K562 (cell line): Measurements from ENCODE around the gene PPFIA1. TPM values are rescaled to one million over a fixed set of nuclear protein-coding genes. Genes with fewer than 3 reads are reported as not detected.

ENCODE experiments used
- ATAC-seq: fragments of 200-7000 bp; cut with Tn5 transposase; 3 replicates; pipeline ENCODE4 v1.9.1; 2020; ENCODE audit warnings: moderate library complexity
- BruUV-seq: library from RNA; stranded (reverse); fragments of 400-500 nt; replicated peaks from 2 replicates; lab custom pipeline; 2021; lab: Mats Ljungman, UMichigan
- CTCF ChIA-PET: fragments of 300-600 bp; formaldehyde crosslinking; extraction: SDS; loops from one replicate; lab custom pipeline; 2021; ENCODE audit warnings: low intra/inter-chr PET ratio; lab: Yijun Ruan, JAX
- POLR2A ChIA-PET: fragments of 300-600, 350-650 bp; sonication (Branson Sonifier 250); formaldehyde crosslinking; extraction: SDS; loops from one replicate; lab custom pipeline; 2021; ENCODE audit warnings: antibody characterized with exemption, inconsistent platforms; lab: Yijun Ruan, JAX
- DNase-seq, 4 experiments: peaks; one replicate each; pipeline versions ENCODE4 v3.0.0 to v3.0.0-alpha.2; 2011 to 2018; ENCODE audit warnings: low spot score in 3 of 4, mixed read lengths in 3 of 4; ENCODE audit errors: extremely low read depth in 1 of 4
- FAIRE-seq: peaks from 2 replicates; lab custom pipeline; 2011; peaks lifted over from hg19 to GRCh38; lab: Jason Lieb, UNC
- H2AFZ ChIP-seq: 2 replicates; pipeline ENCODE4 v1.6.0; 2011; ENCODE audit warnings: low read depth, low read length, control low read depth, inconsistent platforms
- H3K27ac ChIP-seq: fragments of 200-600 bp; 3 replicates; pipeline ENCODE4 v1.8.0; 2011; ENCODE audit warnings: low read depth, mild to moderate bottlenecking, control low read depth, inconsistent platforms, low read length, moderate library complexity, mixed read lengths; ENCODE audit errors: extremely low read depth
- H3K27me3 ChIP-seq, 2 experiments: fragments of 300-600 bp in 1 of 2; 2 replicates in 1 of 2; 3 replicates in 1 of 2; pipeline versions ENCODE4 v1.6.0 to v1.8.0; 2011; ENCODE audit warnings: inconsistent platforms in 2 of 2, low read length in 2 of 2, mild to moderate bottlenecking in 1 of 2, mixed read lengths in 1 of 2, moderate library complexity in 1 of 2; ENCODE audit not compliant: control insufficient read depth in 2 of 2, insufficient read depth in 2 of 2
- H3K36me3 ChIP-seq: fragments of 300-600 bp; 3 replicates; pipeline ENCODE4 v1.8.0; 2011; ENCODE audit warnings: mild to moderate bottlenecking, low read length, inconsistent platforms; ENCODE audit not compliant: control insufficient read depth, insufficient read depth
- H3K4me1 ChIP-seq, 2 experiments: fragments of 200-600 bp in 1 of 2; replicated peaks in 1 of 2; 2 replicates in 1 of 2; 3 replicates in 1 of 2; pipeline versions ENCODE4 v1.5.1 to v1.8.0; 2011; ENCODE audit warnings: inconsistent platforms in 2 of 2, low read length in 2 of 2, mild to moderate bottlenecking in 1 of 2, mixed read lengths in 1 of 2, moderate library complexity in 1 of 2; ENCODE audit not compliant: control insufficient read depth in 2 of 2, insufficient read depth in 2 of 2
- H3K4me2 ChIP-seq: 2 replicates; pipeline ENCODE4 v1.6.1; 2011; ENCODE audit warnings: low read length, control low read depth, inconsistent platforms, mixed read lengths; ENCODE audit not compliant: insufficient read depth
- H3K4me3 ChIP-seq: fragments of 200-600 bp; sonication (generic), shearing (Covaris generic); 2 replicates; pipeline ENCODE4 v1.5.1; 2016; ENCODE audit warnings: control low read depth, inconsistent platforms
- H3K79me2 ChIP-seq: fragments of 200-600 bp; 3 replicates; pipeline ENCODE4 v1.8.0; 2011; ENCODE audit warnings: low read length, inconsistent platforms; ENCODE audit not compliant: control insufficient read depth, insufficient read depth
- H3K9ac ChIP-seq, 2 experiments: 2 replicates each; pipeline versions ENCODE4 v1.6.0 to v1.6.1; 2011; ENCODE audit warnings: low read depth in 2 of 2, low read length in 2 of 2, control low read depth in 1 of 2, inconsistent platforms in 1 of 2, mild to moderate bottlenecking in 1 of 2, mixed read lengths in 1 of 2; ENCODE audit not compliant: insufficient read depth in 1 of 2
- H3K9me1 ChIP-seq: one replicate; pipeline ENCODE4 v1.6.0; 2011; ENCODE audit warnings: inconsistent platforms, mild to moderate bottlenecking, low read length, moderate library complexity; ENCODE audit not compliant: control insufficient read depth, insufficient read depth
- H3K9me3 ChIP-seq: replicated peaks from 2 replicates; pipeline ENCODE4 v1.5.1; 2011; ENCODE audit warnings: low read depth, low read length, inconsistent platforms; ENCODE audit not compliant: control insufficient read depth, insufficient read depth
- H4K20me1 ChIP-seq: replicated peaks from 2 replicates; pipeline ENCODE4 v1.6.1; 2011; ENCODE audit warnings: low read length, inconsistent platforms, mixed read lengths; ENCODE audit not compliant: control insufficient read depth, insufficient read depth
- BRF1 ChIP-seq: IDR thresholded peaks from 3 replicates; pipeline ENCODE4 v1.6.1; 2011; ENCODE audit warnings: borderline replicate concordance, mild to moderate bottlenecking; ENCODE audit not compliant: insufficient read length; ENCODE audit errors: extremely low read depth
- CBX8 ChIP-seq: fragments of 200-600 bp; sonication (generic); IDR thresholded peaks from 2 replicates; pipeline ENCODE4 v1.6.1; 2012; ENCODE audit warnings: borderline replicate concordance, mixed run types, low read depth, mild to moderate bottlenecking, moderate library complexity, mixed read lengths, low read length, control low read depth, inconsistent platforms; ENCODE audit not compliant: poor library complexity, severe bottlenecking; ENCODE audit errors: extremely low read depth
- CC2D1A ChIP-seq: fragments of 450-650 bp; IDR thresholded peaks from 2 replicates; pipeline ENCODE4 v1.6.1; 2017; ENCODE audit warnings: mild to moderate bottlenecking
- EGR1 ChIP-seq: fragments of 450-650 bp; conservative IDR thresholded peaks from 2 replicates; pipeline ENCODE4 v1.6.1; 2017; ENCODE audit warnings: mild to moderate bottlenecking
- ERF ChIP-seq: fragments of 450-650 bp; formaldehyde crosslinking; IDR thresholded peaks from 2 replicates; pipeline ENCODE4 v1.4.0; 2020; ENCODE audit warnings: mild to moderate bottlenecking, mixed read lengths
- MTF1 ChIP-seq: fragments of 250-450 bp; sonication (Bioruptor Pico); IDR thresholded peaks from 2 replicates; pipeline ENCODE4 v1.9.0; 2021; ENCODE audit warnings: moderate library complexity, mild to moderate bottlenecking, inconsistent platforms, borderline replicate concordance
- PRPF4 ChIP-seq: fragments of 200-400 bp; formaldehyde crosslinking; IDR thresholded peaks from one replicate; pipeline ENCODE4 v1.6.1; 2017; ENCODE audit warnings: low read length, low read depth, mild to moderate bottlenecking; ENCODE audit not compliant: insufficient read depth, poor library complexity, severe bottlenecking
- YBX1 ChIP-seq: fragments of 450-650 bp; IDR thresholded peaks from 2 replicates; pipeline ENCODE4 v1.7.1; 2016; ENCODE audit warnings: mild to moderate bottlenecking
- ZEB2 ChIP-seq: fragments of 450-650 bp; IDR thresholded peaks from 2 replicates; pipeline ENCODE4 v1.6.1; 2016
- ZNF347 ChIP-seq: fragments of 450-650 bp; formaldehyde crosslinking; IDR thresholded peaks from 2 replicates; pipeline ENCODE4 v1.4.0; 2020; ENCODE audit warnings: low read depth, mild to moderate bottlenecking, moderate library complexity
- ZNF408 ChIP-seq: fragments of 250-450 bp; sonication (Bioruptor Pico); IDR thresholded peaks from 2 replicates; pipeline ENCODE4 v1.4.0; 2020; ENCODE audit warnings: low read depth, mild to moderate bottlenecking, moderate library complexity
- ZNF551 ChIP-seq: fragments of 250-450 bp; sonication (Bioruptor Pico); IDR thresholded peaks from 2 replicates; pipeline ENCODE4 v1.5.0; 2021; ENCODE audit warnings: mild to moderate bottlenecking, moderate library complexity
- WGBS: fragments of 100-300 bp; shearing (Covaris generic); methylation state at CpG from one replicate; pipeline ENCODE4 v1.1.6; 2016; ENCODE audit warnings: low coverage, mixed read lengths; ENCODE audit not compliant: insufficient coverage; ENCODE audit errors: missing lambda C conversion rate; 5-methylcytosine and 5-hydroxymethylcytosine counted together
- in situ Hi-C: fragments of 300-500 bp; cut with MboI; formaldehyde crosslinking; loops from 4 replicates; pipeline ENCODE4 v1.15.0; 2018; ENCODE audit warnings: inconsistent platforms, mixed read lengths
- intact Hi-C: fragments of 100-400 bp; cut with micrococcal nuclease; formaldehyde crosslinking; loops from 2 replicates; pipeline ENCODE4 v1.14.2; 2022
- polyA plus RNA-seq, 8 experiments: library from polyadenylated mRNA; depleted of rRNA in 4 of 8; stranded (reverse) in 5 of 8; unstranded in 3 of 8; fragments of >200 nt; fragmentation: Nextera tagmentation in 2 of 8; fragmentation: Illumina TruSeq in 1 of 8; extraction: Ambion mirVana in 2 of 8; extraction: Trizol in 1 of 8; gene quantifications; 2 replicates each; pipeline versions ENCODE4 v1.2.1 to v1.2.3, GENCODE V29; 2011 to 2014; ENCODE audit warnings: inconsistent platforms in 1 of 8, missing spikeins in 1 of 8
- total RNA-seq, 7 experiments: library from RNA; depleted of rRNA in 6 of 7; stranded (reverse); fragments of >200 nt in 6 of 7; fragmentation: Illumina TruSeq in 2 of 7; extraction: Trizol in 2 of 7; gene quantifications; 2 replicates each; pipeline versions ENCODE4 v1.2.1 to v1.2.3, GENCODE V29; 2011 to 2021; ENCODE audit warnings: low replicate concordance in 1 of 7
- TF ChIP-seq, protein P1 (sequence below): fragments of 250-450 bp; sonication (Bioruptor Pico); IDR thresholded peaks from 2 replicates; pipeline ENCODE4 v1.8.0; 2021; ENCODE audit warnings: borderline replicate concordance, mild to moderate bottlenecking, moderate library complexity; ENCODE audit not compliant: poor library complexity, severe bottlenecking
- TF ChIP-seq, protein P2 (sequence below): sonication (generic); formaldehyde crosslinking; IDR thresholded peaks from 2 replicates; pipeline ENCODE4 v1.8.1; 2023; ENCODE audit warnings: mild to moderate bottlenecking, missing genetic modification reagents
- TF ChIP-seq, protein P3 (sequence below): fragments of 200-800 bp; sonication (Bioruptor generic); IDR thresholded peaks from 2 replicates; pipeline ENCODE4 v1.6.1; 2017; ENCODE audit warnings: missing genetic modification characterization, missing compliant biosample characterization
- TF ChIP-seq, protein P4 (sequence below): IDR thresholded peaks from 2 replicates; pipeline ENCODE4 v1.6.1; 2011; ENCODE audit not compliant: insufficient read length; ENCODE audit errors: extremely low read depth
- TF ChIP-seq, protein P5 (sequence below): fragments of 250-450 bp; sonication (Bioruptor Pico); IDR thresholded peaks from 2 replicates; pipeline ENCODE4 v1.4.0; 2020; ENCODE audit warnings: mild to moderate bottlenecking

The PPFIA1 gene
- total and polyA plus RNA-seq, 9 of the 15 experiments (the other 6 are each of a cell fraction or from before 2014, with no cell fraction given), result 9.9 to 41.5 (median 28.5) TPM

DNA sequence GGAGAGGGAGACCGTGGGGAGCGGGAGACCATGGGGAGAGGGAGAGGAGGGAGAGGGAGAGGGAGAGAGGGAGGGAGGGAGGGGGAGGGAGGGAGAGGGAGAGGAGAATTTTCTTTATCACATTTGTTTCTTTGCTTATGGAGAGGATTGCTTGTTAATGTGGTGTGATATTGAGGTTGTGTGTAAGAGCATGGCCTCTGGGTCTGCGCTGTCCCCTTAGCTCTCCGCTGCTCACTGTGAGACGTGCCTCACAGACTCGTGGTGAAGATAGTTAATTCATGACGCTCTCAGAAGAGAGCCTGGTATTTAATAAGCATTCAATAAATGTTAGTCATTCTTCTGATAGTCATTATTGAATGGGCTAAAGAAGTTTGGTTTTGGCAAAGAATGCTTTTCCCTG, 26.2 kb downstream of the PPFIA1 start:
- H3K27ac ChIP-seq, result no peak overlapping the region
- no peaks in the 10 kb centered on the region for H3K4me1 ChIP-seq
- no peak overlapping the region for H2AFZ ChIP-seq
- ChIA-PET CTCF (no interaction called here), POLR2A (interaction anchor here (1.4 kb wide), 1 partner anchor 17 kb away, joined by 3 read pairs; no protein-coding TSS in a partner anchor)
- intact Hi-C loops (no loop called here), in situ Hi-C loops (no loop called here)
- FAIRE-seq (no peak), ATAC-seq (no peak), DNase-seq (no peak)
- H3K4me3 ChIP-seq, result no peak overlapping the region
- no peaks in the 10 kb centered on the region for H3K27me3 ChIP-seq
- H3K79me2 ChIP-seq, result peaks cover 12% of the 10 kb centered on the region; the same call in 2 of the 3 replicates
- BruUV-seq, result no TSS peak
- H4K20me1 ChIP-seq, result no peaks in the 10 kb centered on the region
- no peaks in the 10 kb centered on the region for H3K9me1 ChIP-seq
- no peak overlapping the region for H3K4me2 ChIP-seq
- 98% methylated on average over 4 of the region's 7 CpGs for WGBS
- H3K9ac ChIP-seq, result no peak overlapping the region
- no peaks in the 10 kb centered on the region for H3K9me3 ChIP-seq
- peaks cover 54% of the 10 kb centered on the region; the same call in 2 of the 3 replicates for H3K36me3 ChIP-seq
- TF ChIP-seq, protein P1, sequence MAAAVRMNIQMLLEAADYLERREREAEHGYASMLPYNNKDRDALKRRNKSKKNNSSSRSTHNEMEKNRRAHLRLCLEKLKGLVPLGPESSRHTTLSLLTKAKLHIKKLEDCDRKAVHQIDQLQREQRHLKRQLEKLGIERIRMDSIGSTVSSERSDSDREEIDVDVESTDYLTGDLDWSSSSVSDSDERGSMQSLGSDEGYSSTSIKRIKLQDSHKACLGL (CRISPR knock-in tag), result no peak
- TF ChIP-seq, protein P2, sequence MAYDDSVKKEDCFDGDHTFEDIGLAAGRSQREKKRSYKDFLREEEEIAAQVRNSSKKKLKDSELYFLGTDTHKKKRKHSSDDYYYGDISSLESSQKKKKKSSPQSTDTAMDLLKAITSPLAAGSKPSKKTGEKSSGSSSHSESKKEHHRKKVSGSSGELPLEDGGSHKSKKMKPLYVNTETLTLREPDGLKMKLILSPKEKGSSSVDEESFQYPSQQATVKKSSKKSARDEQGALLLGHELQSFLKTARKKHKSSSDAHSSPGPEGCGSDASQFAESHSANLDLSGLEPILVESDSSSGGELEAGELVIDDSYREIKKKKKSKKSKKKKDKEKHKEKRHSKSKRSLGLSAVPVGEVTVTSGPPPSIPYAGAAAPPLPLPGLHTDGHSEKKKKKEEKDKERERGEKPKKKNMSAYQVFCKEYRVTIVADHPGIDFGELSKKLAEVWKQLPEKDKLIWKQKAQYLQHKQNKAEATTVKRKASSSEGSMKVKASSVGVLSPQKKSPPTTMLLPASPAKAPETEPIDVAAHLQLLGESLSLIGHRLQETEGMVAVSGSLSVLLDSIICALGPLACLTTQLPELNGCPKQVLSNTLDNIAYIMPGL, result no peak
- no peak for TF ChIP-seq ERF (CRISPR knock-in tag)
- no peak for TF ChIP-seq ZNF408 (CRISPR knock-in tag)
- no peak for TF ChIP-seq ZEB2
- TF ChIP-seq CC2D1A, result no peak
- TF ChIP-seq MTF1 (CRISPR knock-in tag), result no peak
- no peak for TF ChIP-seq ZNF551 (CRISPR knock-in tag)
- TF ChIP-seq CBX8, result no peak
- no peak for TF ChIP-seq BRF1
- TF ChIP-seq, protein P3, sequence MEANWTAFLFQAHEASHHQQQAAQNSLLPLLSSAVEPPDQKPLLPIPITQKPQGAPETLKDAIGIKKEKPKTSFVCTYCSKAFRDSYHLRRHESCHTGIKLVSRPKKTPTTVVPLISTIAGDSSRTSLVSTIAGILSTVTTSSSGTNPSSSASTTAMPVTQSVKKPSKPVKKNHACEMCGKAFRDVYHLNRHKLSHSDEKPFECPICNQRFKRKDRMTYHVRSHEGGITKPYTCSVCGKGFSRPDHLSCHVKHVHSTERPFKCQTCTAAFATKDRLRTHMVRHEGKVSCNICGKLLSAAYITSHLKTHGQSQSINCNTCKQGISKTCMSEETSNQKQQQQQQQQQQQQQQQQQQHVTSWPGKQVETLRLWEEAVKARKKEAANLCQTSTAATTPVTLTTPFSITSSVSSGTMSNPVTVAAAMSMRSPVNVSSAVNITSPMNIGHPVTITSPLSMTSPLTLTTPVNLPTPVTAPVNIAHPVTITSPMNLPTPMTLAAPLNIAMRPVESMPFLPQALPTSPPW, result no peak
- no peak for TF ChIP-seq PRPF4
- TF ChIP-seq, protein P4, sequence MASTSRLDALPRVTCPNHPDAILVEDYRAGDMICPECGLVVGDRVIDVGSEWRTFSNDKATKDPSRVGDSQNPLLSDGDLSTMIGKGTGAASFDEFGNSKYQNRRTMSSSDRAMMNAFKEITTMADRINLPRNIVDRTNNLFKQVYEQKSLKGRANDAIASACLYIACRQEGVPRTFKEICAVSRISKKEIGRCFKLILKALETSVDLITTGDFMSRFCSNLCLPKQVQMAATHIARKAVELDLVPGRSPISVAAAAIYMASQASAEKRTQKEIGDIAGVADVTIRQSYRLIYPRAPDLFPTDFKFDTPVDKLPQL, result no peak
- no peak for TF ChIP-seq ZNF347 (CRISPR knock-in tag)
- no peak for TF ChIP-seq YBX1
- no peak for TF ChIP-seq EGR1
- TF ChIP-seq, protein P5, sequence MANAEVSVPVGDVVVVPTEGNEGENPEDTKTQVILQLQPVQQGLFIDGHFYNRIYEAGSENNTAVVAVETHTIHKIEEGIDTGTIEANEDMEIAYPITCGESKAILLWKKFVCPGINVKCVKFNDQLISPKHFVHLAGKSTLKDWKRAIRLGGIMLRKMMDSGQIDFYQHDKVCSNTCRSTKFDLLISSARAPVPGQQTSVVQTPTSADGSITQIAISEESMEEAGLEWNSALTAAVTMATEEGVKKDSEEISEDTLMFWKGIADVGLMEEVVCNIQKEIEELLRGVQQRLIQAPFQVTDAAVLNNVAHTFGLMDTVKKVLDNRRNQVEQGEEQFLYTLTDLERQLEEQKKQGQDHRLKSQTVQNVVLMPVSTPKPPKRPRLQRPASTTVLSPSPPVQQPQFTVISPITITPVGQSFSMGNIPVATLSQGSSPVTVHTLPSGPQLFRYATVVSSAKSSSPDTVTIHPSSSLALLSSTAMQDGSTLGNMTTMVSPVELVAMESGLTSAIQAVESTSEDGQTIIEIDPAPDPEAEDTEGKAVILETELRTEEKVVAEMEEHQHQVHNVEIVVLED, result no peak
